ENCODE results near the gene RPP21.

GRCh38 chr6:30325150-30325872 lies 19.6 kb upstream of the RPP21 start:
- TF ChIP-seq CTCF (IDR thresholded peaks at IDR 0.05) (no peak), ZFX (IDR thresholded peaks at IDR 0.05; ENCODE audit: borderline replicate concordance) (no peak)
